ENCODE data around the gene LGI2.

GRCh38 chr4:24965627-24966026, 65.1 kb downstream of the LGI2 start:
- TF ChIP-seq EZH2 (IDR thresholded peaks at IDR 0.05; ENCODE audit: borderline replicate concordance, low read length): no peak
- no peak for TF ChIP-seq CTCF (conservative IDR thresholded peaks at IDR 0.05 in 1 of 2, IDR thresholded peaks at IDR 0.05 in 1 of 2; ENCODE audit: extremely low read depth in 1 of 2, insufficient read depth in 1 of 2, low read depth in 1 of 2, low read length in 2 of 2)
